Natural killer cell (primary cell): Measurements from ENCODE around the gene MYO1D. TPM values are rescaled to one million over a fixed set of nuclear protein-coding genes. Genes with fewer than 3 reads are reported as not detected.

Source experiments
- ATAC-seq, 3 donors: fragments of 150-1000 bp in 2 of 3; fragments of 200-7000 bp in 1 of 3; cut with Tn5 transposase; 1 replicate in 1 of 3; 2 replicates in 2 of 3; pipeline ENCODE4 v1.10.0; 2021; ENCODE audit warnings: mild to moderate bottlenecking in 2 of 3, moderate library complexity in 2 of 3
- DNase-seq, 2 donors: peaks; one replicate each; pipeline versions ENCODE4 v3.0.0 to v3.0.0-alpha.2; 2013 to 2021; ENCODE audit warnings: mixed read lengths in 1 of 2
- H3K27ac ChIP-seq: one replicate; pipeline ENCODE4 v1.5.1; 2013; ENCODE audit warnings: mild to moderate bottlenecking, low read length
- H3K27me3 ChIP-seq: one replicate; pipeline ENCODE4 v1.6.1; 2013; ENCODE audit warnings: low read length; ENCODE audit not compliant: control insufficient read depth, insufficient read depth
- H3K36me3 ChIP-seq: one replicate; pipeline ENCODE4 v1.6.1; 2013; ENCODE audit warnings: low read length; ENCODE audit not compliant: control insufficient read depth, insufficient read depth
- H3K4me1 ChIP-seq: one replicate; pipeline ENCODE4 v1.6.1; 2013; ENCODE audit warnings: low read length; ENCODE audit not compliant: control insufficient read depth, insufficient read depth
- H3K4me3 ChIP-seq: one replicate; pipeline ENCODE4 v1.5.1; 2013; ENCODE audit warnings: low read length
- H3K9me3 ChIP-seq: one replicate; pipeline ENCODE4 v1.6.1; 2013; ENCODE audit warnings: low read length; ENCODE audit not compliant: control insufficient read depth, insufficient read depth
- H3K27ac Mint-ChIP-seq, 2 donors: one replicate each; pipeline ENCODE4 v1.8.0; 2022; ENCODE audit warnings: mild to moderate bottlenecking in 2 of 2, mixed read lengths in 2 of 2, moderate library complexity in 1 of 2
- H3K27me3 Mint-ChIP-seq, 2 donors: one replicate each; pipeline ENCODE4 v1.8.0; 2022; ENCODE audit warnings: low read depth in 2 of 2, mixed read lengths in 2 of 2
- H3K36me3 Mint-ChIP-seq: one replicate; pipeline ENCODE4 v1.8.0; 2022; ENCODE audit warnings: mixed read lengths
- H3K4me1 Mint-ChIP-seq, 2 donors: one replicate each; pipeline ENCODE4 v1.8.0; 2022; ENCODE audit warnings: mixed read lengths in 2 of 2
- H3K4me3 Mint-ChIP-seq: one replicate; pipeline ENCODE4 v1.8.0; 2022; ENCODE audit warnings: mild to moderate bottlenecking, moderate library complexity, mixed read lengths
- H3K9me3 Mint-ChIP-seq, 2 donors: one replicate each; pipeline ENCODE4 v1.8.0; 2022; ENCODE audit warnings: mixed read lengths in 2 of 2
- CTCF ChIP-seq: fragments of 200-600 bp; IDR thresholded peaks from one replicate; pipeline ENCODE4 v1.8.0; 2022; ENCODE audit warnings: antibody characterized with exemption
- WGBS: methylation state at CpG from one replicate; pipeline ENCODE4 v1.1.7; 2013; ENCODE audit warnings: missing lambda C conversion rate; ENCODE audit not compliant: insufficient coverage; 5-methylcytosine and 5-hydroxymethylcytosine counted together
- intact Hi-C: fragments of 100-400 bp; cut with micrococcal nuclease; formaldehyde crosslinking; loops from one replicate; pipeline ENCODE4 v1.14.2; 2022
- total RNA-seq, 4 donors: library from RNA; stranded (reverse); fragments of 120-200 nt in 1 of 4; gene quantifications; one replicate each; pipeline versions ENCODE4 v1.2.3 to v1.2.4, GENCODE V29; 2013 to 2022

The MYO1D gene
- total RNA-seq, 3 donors from 2014 or later (not counting 1 experiment from before 2014, with no cell fraction given): 6.8 to 20.2 (median 10.5) TPM

GRCh38 chr17:32636598-32637218 is 240.2 kb downstream of the MYO1D start:
- no peaks in the 10 kb centered on the region for H3K27me3 ChIP-seq

GRCh38 chr17:32634167-32634566 is 242.8 kb downstream of the MYO1D start:
- Histone ChIP-seq H3K4me1 (no peaks in the 10 kb centered on the region), H3K27me3 (no peaks in the 10 kb centered on the region), H3K36me3 (no peaks in the 10 kb centered on the region), H3K4me3 (no peak overlapping the region), H3K9me3 (no peaks in the 10 kb centered on the region), H3K27ac (no peak overlapping the region)
- DNase-seq (no peak), ATAC-seq (no peak)
- intact Hi-C loops: no loop called here
- Mint-ChIP-seq H3K4me3 (no peak overlapping the region), H3K27ac (no peak overlapping the region), H3K27me3 (no peaks in the 10 kb centered on the region), H3K9me3 (no peaks in the 10 kb centered on the region), H3K4me1 (no peaks in the 10 kb centered on the region), H3K36me3 (no peaks in the 10 kb centered on the region)
- TF ChIP-seq CTCF: no peak
- WGBS: 89% methylated on average over 3 of the region's 3 CpGs

More at GRCh38 chr17:32636598-32637218, 240.2 kb downstream of the MYO1D start:
- Mint-ChIP-seq H3K4me1 (no peaks in the 10 kb centered on the region), H3K27ac (no peak overlapping the region), H3K9me3 (no peaks in the 10 kb centered on the region), H3K4me3 (no peak overlapping the region), H3K27me3 (no peaks in the 10 kb centered on the region), H3K36me3 (no peaks in the 10 kb centered on the region)
- no peak for TF ChIP-seq CTCF
- DNase-seq (no peak), ATAC-seq (no peak)
- no peaks in the 10 kb centered on the region for H3K36me3 ChIP-seq
- intact Hi-C loops: no loop called here
- H3K4me1 ChIP-seq: no peaks in the 10 kb centered on the region
- H3K4me3 ChIP-seq: no peak overlapping the region
- WGBS: 97% methylated on average over 3 of the region's 5 CpGs
- no peak overlapping the region for H3K27ac ChIP-seq
- H3K9me3 ChIP-seq: no peaks in the 10 kb centered on the region

DNA sequence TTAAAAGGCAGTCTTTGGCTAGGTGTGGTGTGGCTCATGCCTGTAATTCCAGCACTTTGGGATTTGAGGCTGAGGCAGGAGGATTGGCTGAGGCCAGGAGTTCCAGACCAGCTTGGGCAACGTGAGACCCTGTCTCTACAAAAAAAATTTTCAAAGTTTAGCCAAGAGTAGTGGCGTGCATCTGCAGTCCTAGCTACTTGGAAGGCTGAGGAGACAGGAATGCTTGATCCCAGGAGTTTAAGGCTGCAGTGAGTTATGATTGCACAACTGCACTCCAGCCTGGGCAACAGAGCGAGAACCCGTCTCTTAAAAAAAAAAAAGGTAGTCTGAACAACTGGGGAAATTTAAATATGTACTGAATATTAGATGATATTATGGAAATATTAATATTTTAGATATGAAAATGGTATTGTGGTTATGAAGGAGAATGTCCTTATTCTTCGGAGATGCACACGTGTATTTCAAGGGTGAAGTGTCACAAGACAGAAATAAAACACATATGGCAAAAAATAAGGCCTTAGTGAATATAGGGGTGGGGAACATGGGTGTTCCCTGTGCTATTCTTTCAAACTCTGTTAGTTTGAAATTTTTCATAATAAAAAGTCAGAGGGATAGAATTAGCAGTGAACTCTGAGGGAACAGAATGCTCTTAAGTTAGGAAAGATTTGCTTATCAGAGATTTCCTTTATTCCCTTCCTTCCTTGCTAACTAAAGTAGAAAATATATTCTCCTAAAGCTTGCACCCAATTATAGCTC is 245.4 kb downstream of the MYO1D start:
- TF ChIP-seq CTCF: no peak
- Histone ChIP-seq H3K4me1 (no peaks in the 10 kb centered on the region), H3K9me3 (no peaks in the 10 kb centered on the region), H3K27me3 (no peaks in the 10 kb centered on the region), H3K27ac (no peak overlapping the region), H3K36me3 (no peaks in the 10 kb centered on the region), H3K4me3 (no peak overlapping the region)
- Mint-ChIP-seq H3K27ac (no peak overlapping the region), H3K36me3 (no peaks in the 10 kb centered on the region), H3K27me3 (no peaks in the 10 kb centered on the region), H3K9me3 (no peaks in the 10 kb centered on the region), H3K4me1 (no peaks in the 10 kb centered on the region), H3K4me3 (no peak overlapping the region)
- ATAC-seq (no peak), DNase-seq (no peak)
- WGBS: 89% methylated on average over 6 of the region's 6 CpGs
- intact Hi-C loops: no loop called here
